Small intestine (tissue), 7 donors: ENCODE results near the gene JSRP1. TPM values are rescaled to one million over a fixed set of nuclear protein-coding genes. Genes with fewer than 3 reads are reported as not detected.

Experiments
- DNase-seq, 2 donors: peaks; one replicate each; pipeline versions ENCODE4 v3.0.0 to v3.0.0-alpha.2; 2013
- FAIRE-seq: peaks from 2 replicates; lab custom pipeline; 2012; peaks lifted over from hg19 to GRCh38; lab: Jason Lieb, UNC
- H3K27ac ChIP-seq, 3 donors: one replicate each; pipeline ENCODE4 v1.5.1; 2013; ENCODE audit warnings: low read length in 2 of 3, mild to moderate bottlenecking in 2 of 3, control low read depth in 1 of 3, inconsistent platforms in 1 of 3, low read depth in 1 of 3, moderate library complexity in 1 of 3
- H3K27me3 ChIP-seq, 3 donors: one replicate each; pipeline ENCODE4 v1.6.1; 2013; ENCODE audit warnings: low read length in 3 of 3, inconsistent platforms in 1 of 3; ENCODE audit not compliant: control insufficient read depth in 3 of 3, insufficient read depth in 3 of 3
- H3K36me3 ChIP-seq, 3 donors: one replicate each; pipeline ENCODE4 v1.6.1; 2013; ENCODE audit warnings: low read length in 3 of 3, inconsistent platforms in 1 of 3, low read depth in 1 of 3, mild to moderate bottlenecking in 1 of 3, moderate library complexity in 1 of 3; ENCODE audit not compliant: control insufficient read depth in 3 of 3, insufficient read depth in 2 of 3
- H3K4me1 ChIP-seq, 3 donors: one replicate each; pipeline ENCODE4 v1.6.1; 2013; ENCODE audit warnings: low read length in 2 of 3, inconsistent platforms in 1 of 3, low read depth in 1 of 3, mild to moderate bottlenecking in 1 of 3, moderate library complexity in 1 of 3; ENCODE audit not compliant: control insufficient read depth in 3 of 3, insufficient read depth in 2 of 3
- H3K4me3 ChIP-seq, 3 donors: one replicate each; pipeline ENCODE4 v1.5.1; 2013; ENCODE audit warnings: low read length in 3 of 3, control low read depth in 1 of 3, inconsistent platforms in 1 of 3, low read depth in 1 of 3, mild to moderate bottlenecking in 1 of 3, moderate library complexity in 1 of 3
- H3K9me3 ChIP-seq, 2 donors: one replicate each; pipeline ENCODE4 v1.6.1; 2013; ENCODE audit warnings: low read depth in 1 of 2, low read length in 1 of 2; ENCODE audit not compliant: control insufficient read depth in 2 of 2, insufficient read depth in 1 of 2
- WGBS, 3 donors: extraction: QIAGEN DNeasy Blood & Tissue Kit; methylation state at CpG; one replicate each; pipeline ENCODE4 v1.1.7; 2013; 5-methylcytosine and 5-hydroxymethylcytosine counted together
- polyA plus RNA-seq, 4 donors: library from polyadenylated mRNA; stranded (reverse) in 3 of 4; unstranded in 1 of 4; fragments of 200-250 nt in 3 of 4; fragments of 120-200 nt in 1 of 4; gene quantifications; one replicate each; pipeline versions ENCODE4 v1.2.1 to v1.2.3, GENCODE V29; 2013
- donor health status: healthy with polysubstance abuse.
- donor health status: control.
- donor health status: control.
- donor health status: Bipolar disorder and iron deficiency.
- donor health status: healthy.

Gene JSRP1
- polyA plus RNA-seq, 4 donors: 0.69 to 2.4 (median 1.6) TPM

- DNase-seq: peak in 1 of 2 donors; percentile 67
- Histone ChIP-seq H3K27ac (no peak overlapping the region), H3K36me3 (peaks cover 13 to 32% (median 14%) of the 10 kb centered on the region in 3 donors), H3K4me3 (peak overlapping the region in 1 of 3 donors; percentile 32), H3K4me1 (peaks cover 0 to 29% (median 0%) of the 10 kb centered on the region in 3 donors), H3K9me3 (no peaks in the 10 kb centered on the region), H3K27me3 (peaks cover 24 to 67% (median 28%) of the 10 kb centered on the region in 3 donors)
- no peak for FAIRE-seq
- 4 to 5% (median 5%) methylated on average over 86 to 125 of the region's 125 CpGs for WGBS, 3 donors
These were observed 4.8 kb downstream of the JSRP1 start for GRCh38 chr19:2251106-2252054.

GRCh38 chr19:2250766-2251105 is 5.5 kb downstream of the JSRP1 start:
- FAIRE-seq (no peak), DNase-seq (no peak)
- Histone ChIP-seq H3K27ac (no peak overlapping the region), H3K4me3 (peak overlapping the region in 1 of 3 donors; percentile 32), H3K36me3 (peaks cover 18 to 38% (median 19%) of the 10 kb centered on the region in 3 donors), H3K4me1 (peaks cover 0 to 29% (median 0%) of the 10 kb centered on the region in 3 donors), H3K9me3 (no peaks in the 10 kb centered on the region), H3K27me3 (peaks cover 24 to 60% (median 28%) of the 10 kb centered on the region in 3 donors)
- WGBS, 3 donors: 0 to 8% (median 7%) methylated on average over 8 to 40 of the region's 40 CpGs

GRCh38 chr19:2249880-2250765 is 6.1 kb downstream of the JSRP1 start:
- DNase-seq (no peak), FAIRE-seq (no peak)
- no peak overlapping the region for H3K4me3 ChIP-seq
- no peaks in the 10 kb centered on the region for H3K9me3 ChIP-seq
- 17 to 24% (median 20%) methylated on average over 38 to 43 of the region's 43 CpGs for WGBS, 3 donors
- no peak overlapping the region for H3K27ac ChIP-seq
- peaks cover 0 to 29% (median 0%) of the 10 kb centered on the region in 3 donors for H3K4me1 ChIP-seq
- H3K27me3 ChIP-seq: peaks cover 24 to 55% (median 28%) of the 10 kb centered on the region in 3 donors
- peaks cover 22 to 44% (median 25%) of the 10 kb centered on the region in 3 donors for H3K36me3 ChIP-seq

GRCh38 chr19:2249010-2249866 is 7.0 kb downstream of the JSRP1 start, which contains the start of gene AMH:
AMH (plus strand) TSS chr19:2249323; CDS start chr19:2249333, 10 bp downstream.
- Histone ChIP-seq H3K36me3 (peaks cover 28 to 53% (median 33%) of the 10 kb centered on the region in 3 donors), H3K9me3 (no peaks in the 10 kb centered on the region), H3K4me3 (no peak within 1 kb of the TSS), H3K27me3 (peaks cover 24 to 51% (median 28%) of the 10 kb centered on the region in 3 donors), H3K4me1 (peaks cover 0 to 36% (median under 1%) of the 10 kb centered on the region in 3 donors), H3K27ac (no peak within 1 kb of the TSS)
- FAIRE-seq (no peak), DNase-seq (no peak)
- WGBS, 3 donors: 74 to 77% (median 75%) methylated on average over 21 to 27 of the region's 27 CpGs

GRCh38 chr19:2248136-2249009 is 7.8 kb downstream of the JSRP1 start:
- 78 to 85% (median 84%) methylated on average over 12 to 21 of the region's 21 CpGs for WGBS, 3 donors
- no peak for DNase-seq
- H3K27me3 ChIP-seq: peaks cover 24 to 43% (median 24%) of the 10 kb centered on the region in 3 donors
- no peak for FAIRE-seq
- H3K27ac ChIP-seq: no peak overlapping the region
- H3K36me3 ChIP-seq: peaks cover 28 to 62% (median 41%) of the 10 kb centered on the region in 3 donors
- H3K4me3 ChIP-seq: no peak overlapping the region
- H3K9me3 ChIP-seq: no peaks in the 10 kb centered on the region
- H3K4me1 ChIP-seq: peaks cover 0 to 43% (median 6%) of the 10 kb centered on the region in 3 donors

GRCh38 chr19:2247433-2248101 is 8.7 kb downstream of the JSRP1 start:
- Histone ChIP-seq H3K4me3 (no peak overlapping the region), H3K9me3 (no peaks in the 10 kb centered on the region), H3K4me1 (peaks cover 0 to 43% (median 14%) of the 10 kb centered on the region in 3 donors), H3K27ac (no peak overlapping the region), H3K36me3 (peaks cover 30 to 70% (median 43%) of the 10 kb centered on the region in 3 donors), H3K27me3 (peaks cover 18 to 35% (median 18%) of the 10 kb centered on the region in 3 donors)
- DNase-seq (no peak), FAIRE-seq (no peak)
- WGBS, 3 donors: 80 to 87% (median 85%) methylated on average over 22 to 28 of the region's 28 CpGs
